T-helper 17 cell (primary cell): Measurements from ENCODE around the gene RGS9BP. TPM values are rescaled to one million over a fixed set of nuclear protein-coding genes. Genes with fewer than 3 reads are reported as not detected.

Experiments
- ATAC-seq: fragments of 150-1000 bp; cut with Tn5 transposase; 2 replicates; pipeline ENCODE4 v1.10.0; 2021; ENCODE audit warnings: mild to moderate bottlenecking, moderate library complexity
- DNase-seq, 3 donors: peaks; one replicate each; pipeline versions ENCODE4 v3.0.0 to v3.0.0-alpha.2; 2020 to 2021
- H3K9me3 ChIP-seq: one replicate; pipeline ENCODE4 v1.7.0; 2013; ENCODE audit warnings: low read length, mild to moderate bottlenecking; ENCODE audit not compliant: control insufficient read depth, poor library complexity, severe bottlenecking
- H3K27ac Mint-ChIP-seq: one replicate; pipeline ENCODE4 v1.8.0; 2022; ENCODE audit warnings: mild to moderate bottlenecking, moderate library complexity, mixed read lengths
- H3K27me3 Mint-ChIP-seq: one replicate; pipeline ENCODE4 v1.8.0; 2022; ENCODE audit warnings: mixed read lengths
- H3K36me3 Mint-ChIP-seq: one replicate; pipeline ENCODE4 v1.8.0; 2022; ENCODE audit warnings: low read depth, mixed read lengths
- H3K4me1 Mint-ChIP-seq: one replicate; pipeline ENCODE4 v1.8.0; 2022; ENCODE audit warnings: mild to moderate bottlenecking, mixed read lengths
- H3K4me3 Mint-ChIP-seq: one replicate; pipeline ENCODE4 v1.8.0; 2022; ENCODE audit warnings: mild to moderate bottlenecking, moderate library complexity, mixed read lengths
- total RNA-seq, 4 donors: library from RNA in 2 of 4; stranded (reverse) in 2 of 4; gene quantifications; one replicate each; pipeline ENCODE4 v1.2.3 and lab custom pipeline; 2022 to 2026

RGS9BP gene
- total RNA-seq, 2 donors from 2014 or later: 0.10 to 0.52 TPM

DNA sequence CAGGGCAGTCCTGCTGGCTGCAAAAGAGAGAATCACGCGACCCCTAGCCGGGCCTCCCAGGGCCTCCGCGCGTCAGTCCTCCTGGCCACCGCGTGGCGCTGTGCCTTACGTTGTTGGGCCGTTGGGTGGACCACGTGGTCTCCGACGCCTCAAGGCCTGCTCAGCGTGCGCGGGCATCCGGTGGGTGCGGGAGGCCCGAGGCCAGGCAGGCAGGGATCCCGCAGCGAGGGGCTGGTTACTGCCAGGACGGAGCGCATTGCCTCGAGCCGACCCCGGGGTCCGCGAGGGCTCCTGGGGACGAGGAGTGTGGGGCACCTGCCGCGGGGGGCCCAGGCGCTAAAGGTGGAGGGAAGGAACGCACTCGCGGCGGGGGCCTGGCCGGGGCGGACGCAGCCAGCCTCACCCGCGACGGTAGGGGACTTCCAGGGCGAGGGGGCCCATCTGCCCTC lies 44.0 kb downstream of the RGS9BP start, which contains the start of gene TDRD12:
TSS of gene TDRD12 (plus strand) at position 157 of the 449 bp plus-strand sequence. CDS start 306 bp downstream, outside the sequence.
- no peaks in the 10 kb centered on the region for H3K9me3 ChIP-seq
- Mint-ChIP-seq H3K27me3 (no peaks in the 10 kb centered on the region), H3K4me3 (no peak within 1 kb of the TSS), H3K36me3 (no peaks in the 10 kb centered on the region), H3K27ac (no peak within 1 kb of the TSS), H3K4me1 (peaks cover 3% of the 10 kb centered on the region)
- DNase-seq: no peak
- no peak for ATAC-seq

DNA sequence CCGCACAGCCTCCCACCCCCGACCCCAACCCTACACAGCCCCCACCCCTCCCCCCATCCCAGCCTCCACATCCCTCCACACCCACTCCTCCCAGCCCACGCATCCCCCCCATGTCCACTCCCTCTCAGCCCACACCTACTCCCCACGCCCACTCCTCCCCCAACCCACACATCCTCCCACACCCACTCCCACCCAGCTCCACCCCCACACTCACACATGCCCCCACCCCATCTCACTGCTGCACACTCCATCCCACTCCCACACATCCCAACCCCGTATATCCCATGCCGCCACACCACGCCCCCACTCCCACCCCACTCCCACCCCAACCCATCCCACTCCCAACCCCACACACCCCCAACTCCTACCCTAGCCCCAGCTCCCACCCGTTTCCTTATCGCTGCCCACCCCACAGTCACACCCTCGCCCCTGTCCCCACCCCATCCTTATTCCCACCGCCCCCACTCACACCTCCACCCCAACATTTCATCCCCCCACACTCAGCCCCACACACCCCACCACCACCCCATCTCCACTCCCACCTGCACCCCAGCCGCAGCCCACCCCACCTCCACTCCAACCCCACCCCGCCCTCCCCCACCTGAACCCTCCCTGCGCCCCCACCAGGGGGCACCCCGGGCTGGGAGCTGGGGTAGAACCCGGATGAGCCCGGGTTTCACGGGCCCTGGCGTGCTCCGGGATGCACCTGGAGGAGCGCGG lies 44.7 kb downstream of the RGS9BP start:
- no peaks in the 10 kb centered on the region for H3K9me3 ChIP-seq
- no peaks in the 10 kb centered on the region for H3K27me3 Mint-ChIP-seq
- DNase-seq (no peak), ATAC-seq (no peak)
- no peaks in the 10 kb centered on the region for H3K36me3 Mint-ChIP-seq
- no peak overlapping the region for H3K27ac Mint-ChIP-seq
- H3K4me1 Mint-ChIP-seq: no peaks in the 10 kb centered on the region
- H3K4me3 Mint-ChIP-seq: no peak overlapping the region

DNA sequence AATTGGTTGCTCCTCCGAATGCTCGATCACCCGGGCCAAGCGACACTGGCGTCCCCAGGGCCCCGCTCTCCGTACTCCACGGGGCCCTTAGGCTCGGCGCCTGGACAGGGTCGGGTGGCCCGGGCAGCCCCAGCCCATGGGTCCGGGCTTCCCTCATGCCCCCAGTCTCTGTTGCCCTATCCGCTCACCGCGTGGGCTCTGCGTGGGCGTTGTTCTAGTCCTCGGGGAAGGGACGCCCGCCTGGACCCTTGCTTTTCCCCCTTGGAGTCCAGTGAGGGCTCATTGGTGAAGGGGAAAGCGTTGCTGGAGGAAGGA lies 45.2 kb downstream of the RGS9BP start:
- no peaks in the 10 kb centered on the region for H3K4me1 Mint-ChIP-seq
- ATAC-seq (no peak), DNase-seq (no peak)
- no peak overlapping the region for H3K27ac Mint-ChIP-seq
- no peak overlapping the region for H3K4me3 Mint-ChIP-seq
- no peaks in the 10 kb centered on the region for H3K27me3 Mint-ChIP-seq
- H3K36me3 Mint-ChIP-seq: no peaks in the 10 kb centered on the region
- no peaks in the 10 kb centered on the region for H3K9me3 ChIP-seq

Other genes with a start within 250 kb of the RGS9BP start
- gene PDCD5, start 94.7 kb upstream of the RGS9BP start, total RNA-seq: 10 to 100 TPM; 28.4 to 34.5 TPM
- gene ANKRD27, start 668 bp upstream of the RGS9BP start, total RNA-seq: 10 to 100 TPM; 33.9 to 35.8 TPM
- 10 to 100 TPM; 10.2 to 10.5 TPM for gene NUDT19, start 16.0 kb downstream of the RGS9BP start, total RNA-seq
- 1 to 10 TPM in 1 of 2 donors, under 1 TPM in 1; 0.55 to 4.1 TPM for gene TDRD12, start 43.9 kb downstream of the RGS9BP start, total RNA-seq
- under 1 TPM in 1 of 2 donors, not detected in 1; 0.30 TPM for gene SLC7A9, start 193.9 kb downstream of the RGS9BP start, total RNA-seq